Esophagus (tissue), 2 donors: Measurements from ENCODE around the gene DCP1B. TPM values are rescaled to one million over a fixed set of nuclear protein-coding genes. Genes with fewer than 3 reads are reported as not detected.

Source experiments
- H3K27ac ChIP-seq, 2 donors: one replicate each; pipeline ENCODE4 v1.5.1; 2013; ENCODE audit warnings: low read depth in 2 of 2, mild to moderate bottlenecking in 2 of 2, inconsistent platforms in 1 of 2, low read length in 1 of 2, moderate library complexity in 1 of 2
- H3K27me3 ChIP-seq, 2 donors: one replicate each; pipeline ENCODE4 v1.6.1; 2013; ENCODE audit warnings: low read length in 2 of 2, control low read depth in 1 of 2, mild to moderate bottlenecking in 1 of 2; ENCODE audit not compliant: insufficient read depth in 2 of 2, control insufficient read depth in 1 of 2
- H3K36me3 ChIP-seq, 2 donors: one replicate each; pipeline ENCODE4 v1.6.1; 2013; ENCODE audit warnings: low read length in 1 of 2; ENCODE audit not compliant: control insufficient read depth in 2 of 2, insufficient read depth in 2 of 2
- H3K4me1 ChIP-seq, 2 donors: one replicate each; pipeline ENCODE4 v1.6.1; 2013; ENCODE audit warnings: low read length in 1 of 2; ENCODE audit not compliant: control insufficient read depth in 2 of 2, insufficient read depth in 2 of 2
- H3K4me3 ChIP-seq, 2 donors: one replicate each; pipeline ENCODE4 v1.5.1; 2013; ENCODE audit warnings: low read length in 2 of 2, mild to moderate bottlenecking in 2 of 2, low read depth in 1 of 2, moderate library complexity in 1 of 2
- H3K9me3 ChIP-seq, 2 donors: one replicate each; pipeline ENCODE4 v1.6.1; 2013; ENCODE audit warnings: mild to moderate bottlenecking in 2 of 2, low read depth in 1 of 2, low read length in 1 of 2, moderate library complexity in 1 of 2; ENCODE audit not compliant: control insufficient read depth in 2 of 2, insufficient read depth in 1 of 2
- WGBS, 2 donors: extraction: QIAGEN DNeasy Blood & Tissue Kit; methylation state at CpG; one replicate each; pipeline ENCODE4 v1.1.7; 2013; 5-methylcytosine and 5-hydroxymethylcytosine counted together
- polyA plus RNA-seq, 2 donors: library from polyadenylated mRNA; stranded (reverse); fragments of 200-250 nt; gene quantifications; one replicate each; pipeline ENCODE4 v1.2.3, GENCODE V29; 2013
- donor health status: healthy with polysubstance abuse.
- donor health status: Bipolar disorder and iron deficiency.

DCP1B gene
- polyA plus RNA-seq, 2 donors: 2.6 to 5.2 TPM

DNA sequence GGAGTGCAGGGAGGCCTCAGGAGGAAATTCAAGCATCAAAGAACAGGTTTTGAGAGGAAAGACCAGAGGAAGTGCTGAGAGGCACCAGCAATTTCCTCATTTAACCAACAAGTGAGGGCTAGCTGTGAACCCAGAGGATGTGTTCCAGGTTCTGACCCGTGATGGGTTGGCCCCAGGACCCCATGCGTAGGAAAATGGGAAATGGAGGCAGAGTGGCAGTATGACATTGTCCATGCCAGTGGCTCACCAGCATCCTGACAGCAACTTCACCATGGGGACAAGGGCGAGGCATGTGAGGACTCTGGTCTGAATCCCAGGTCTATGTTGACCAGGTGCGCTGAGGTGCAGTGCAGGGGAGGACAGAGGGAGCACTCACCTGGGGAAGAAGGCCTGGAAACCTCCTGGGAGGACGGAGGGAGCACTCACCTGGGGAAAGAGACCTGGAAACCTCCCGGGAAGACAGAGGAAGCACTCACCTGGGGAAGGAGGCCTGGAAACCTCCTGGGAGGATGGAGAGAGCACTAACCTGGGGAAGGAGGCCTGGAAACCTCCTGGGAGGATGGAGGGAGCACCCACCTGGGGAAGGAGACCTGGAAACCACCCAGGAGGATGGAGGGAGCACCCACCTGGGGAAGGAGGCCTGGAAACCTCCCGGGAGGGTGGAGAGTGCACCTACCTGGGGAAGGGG is 79.1 kb downstream of the DCP1B start:
- 74 to 78% methylated on average over 7 of the region's 7 CpGs for WGBS, 2 donors
- Histone ChIP-seq H3K4me1 (no peaks in the 10 kb centered on the region), H3K27ac (no peak overlapping the region), H3K36me3 (no peaks in the 10 kb centered on the region), H3K9me3 (peaks cover 0 to 2% of the 10 kb centered on the region in 2 donors), H3K27me3 (no peaks in the 10 kb centered on the region), H3K4me3 (no peak overlapping the region)

DNA sequence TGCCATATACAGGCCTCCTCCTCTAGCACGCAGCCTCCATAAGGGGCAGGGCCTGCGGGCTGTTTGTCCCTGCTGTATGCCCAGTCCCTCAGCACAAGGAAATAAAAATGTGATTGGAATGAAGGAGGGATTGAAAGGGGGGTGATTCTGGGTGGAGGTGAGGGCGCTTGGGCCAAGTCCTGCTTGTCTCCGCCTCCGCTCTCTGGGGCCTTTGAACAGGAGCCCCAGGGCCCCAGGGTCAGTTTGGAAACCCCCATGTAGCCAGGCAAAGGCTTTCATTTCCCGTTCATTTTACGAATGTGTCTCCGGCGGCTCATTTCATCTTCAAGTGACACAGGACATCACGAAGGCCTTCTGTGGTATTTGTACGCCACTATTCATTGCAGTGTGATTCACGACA is 81.3 kb downstream of the DCP1B start:
- Histone ChIP-seq H3K9me3 (peaks cover 0 to 2% of the 10 kb centered on the region in 2 donors), H3K36me3 (no peaks in the 10 kb centered on the region), H3K27me3 (no peaks in the 10 kb centered on the region), H3K4me1 (no peaks in the 10 kb centered on the region), H3K4me3 (no peak overlapping the region), H3K27ac (no peak overlapping the region)
- WGBS, 2 donors: 91 to 92% methylated on average over 12 of the region's 12 CpGs

DNA sequence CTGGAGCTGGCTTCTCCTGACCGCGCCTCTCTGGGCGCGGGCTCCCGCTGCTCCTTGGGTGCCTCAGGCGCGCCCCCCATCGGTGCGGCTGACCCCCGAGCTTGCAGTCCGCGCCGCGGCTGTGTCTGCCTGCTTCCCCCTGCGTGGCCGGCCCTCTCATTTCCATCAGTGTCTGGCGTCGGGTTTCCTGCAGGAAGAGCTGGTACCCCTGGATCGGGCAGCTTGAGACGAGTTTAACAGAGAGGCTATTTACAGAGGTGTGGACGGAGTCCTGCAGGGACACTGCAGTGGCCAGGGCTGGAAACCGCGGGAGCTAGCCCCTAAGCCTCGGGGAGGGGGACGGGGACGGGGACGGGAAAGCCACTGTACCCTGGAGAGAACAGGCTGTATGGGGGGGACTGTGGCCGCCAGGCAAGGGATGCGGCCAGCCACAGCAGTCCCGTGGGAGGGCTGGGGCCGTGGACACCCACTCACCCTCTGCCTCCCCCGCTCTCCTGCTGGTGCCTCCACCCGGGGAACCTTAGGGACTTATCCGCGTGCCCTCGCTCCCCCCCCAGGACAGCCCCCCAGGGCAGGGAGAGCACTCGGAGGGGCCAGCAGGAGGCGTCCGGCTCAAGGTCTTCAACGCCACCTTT is 82.1 kb downstream of the DCP1B start:
- no peaks in the 10 kb centered on the region for H3K36me3 ChIP-seq
- no peak overlapping the region for H3K4me3 ChIP-seq
- WGBS, 2 donors: 83 to 84% methylated on average over 40 of the region's 40 CpGs
- no peaks in the 10 kb centered on the region for H3K4me1 ChIP-seq
- no peak overlapping the region for H3K27ac ChIP-seq
- H3K9me3 ChIP-seq: peaks cover 0 to 2% of the 10 kb centered on the region in 2 donors
- no peaks in the 10 kb centered on the region for H3K27me3 ChIP-seq

DNA sequence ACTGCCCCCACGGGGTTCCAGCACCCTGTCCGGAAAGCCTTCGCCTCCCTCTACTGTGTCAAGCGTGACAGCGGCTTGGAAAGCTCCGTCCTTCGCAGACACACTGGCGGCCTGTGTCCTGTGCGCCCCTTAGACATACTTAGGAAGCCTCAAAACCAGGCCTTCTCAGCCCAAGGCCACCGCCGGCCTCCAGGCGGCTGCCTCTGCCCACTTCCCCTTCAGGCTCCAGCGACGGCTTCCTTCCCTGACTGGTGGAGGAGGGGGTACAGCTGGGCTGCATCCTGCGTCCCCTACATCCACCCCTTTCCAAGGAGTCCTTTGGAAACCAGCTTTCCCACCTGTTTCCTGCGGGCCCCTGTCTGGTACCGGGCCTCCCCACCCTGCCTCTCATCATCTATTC is 83.3 kb downstream of the DCP1B start:
- Histone ChIP-seq H3K27ac (no peak overlapping the region), H3K27me3 (no peaks in the 10 kb centered on the region), H3K36me3 (no peaks in the 10 kb centered on the region), H3K9me3 (peaks cover 0 to 2% of the 10 kb centered on the region in 2 donors), H3K4me1 (no peaks in the 10 kb centered on the region), H3K4me3 (no peak overlapping the region)
- 76 to 84% methylated on average over 17 of the region's 17 CpGs for WGBS, 2 donors

DNA sequence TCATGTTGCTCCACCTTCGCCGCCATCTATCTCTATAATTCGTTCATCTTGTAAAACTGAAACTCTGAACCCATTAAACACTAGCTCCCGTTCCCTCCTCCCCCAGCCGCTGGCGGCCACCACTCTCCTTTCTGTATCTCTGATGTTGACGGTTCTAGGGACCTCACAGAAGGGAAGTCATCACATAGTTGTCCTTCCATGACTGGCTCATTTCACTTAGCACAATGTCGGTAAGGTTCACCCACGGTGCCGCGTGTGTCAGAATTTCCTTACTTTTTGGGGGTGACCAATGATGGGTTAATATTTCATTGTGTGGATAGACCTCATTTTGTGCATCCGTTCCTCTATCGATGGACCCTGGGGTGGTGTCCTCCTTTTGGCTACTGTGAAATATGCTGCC is 83.8 kb downstream of the DCP1B start:
- no peak overlapping the region for H3K27ac ChIP-seq
- H3K9me3 ChIP-seq: peaks cover 0 to 2% of the 10 kb centered on the region in 2 donors
- 94% methylated on average over 13 of the region's 13 CpGs for WGBS, 2 donors
- H3K27me3 ChIP-seq: no peaks in the 10 kb centered on the region
- no peaks in the 10 kb centered on the region for H3K4me1 ChIP-seq
- H3K4me3 ChIP-seq: no peak overlapping the region
- no peaks in the 10 kb centered on the region for H3K36me3 ChIP-seq

DNA sequence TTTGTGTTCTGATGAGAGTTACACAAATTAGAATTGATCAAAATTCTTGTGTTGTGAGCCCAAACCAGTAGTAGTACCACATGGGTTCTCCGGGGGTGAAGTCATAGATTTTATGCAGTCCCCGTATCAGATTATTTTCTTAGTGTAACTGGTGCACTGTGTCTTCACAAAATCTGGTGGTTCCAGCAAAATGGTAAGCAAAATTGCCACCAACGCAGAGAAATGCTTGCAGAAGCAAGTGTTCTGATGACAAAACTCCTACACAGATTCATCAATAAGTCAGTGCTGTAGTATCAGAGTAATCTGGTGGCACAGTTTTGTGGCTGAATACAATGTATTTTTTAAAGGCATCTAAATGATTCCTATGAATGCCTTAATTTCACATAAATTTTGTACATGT is 84.5 kb downstream of the DCP1B start:
- WGBS, 2 donors: 92 to 93% methylated on average over 3 of the region's 3 CpGs
- H3K27me3 ChIP-seq: no peaks in the 10 kb centered on the region
- no peak overlapping the region for H3K4me3 ChIP-seq
- H3K36me3 ChIP-seq: no peaks in the 10 kb centered on the region
- H3K27ac ChIP-seq: no peak overlapping the region
- no peaks in the 10 kb centered on the region for H3K4me1 ChIP-seq
- H3K9me3 ChIP-seq: peaks cover 0 to 2% of the 10 kb centered on the region in 2 donors

DNA sequence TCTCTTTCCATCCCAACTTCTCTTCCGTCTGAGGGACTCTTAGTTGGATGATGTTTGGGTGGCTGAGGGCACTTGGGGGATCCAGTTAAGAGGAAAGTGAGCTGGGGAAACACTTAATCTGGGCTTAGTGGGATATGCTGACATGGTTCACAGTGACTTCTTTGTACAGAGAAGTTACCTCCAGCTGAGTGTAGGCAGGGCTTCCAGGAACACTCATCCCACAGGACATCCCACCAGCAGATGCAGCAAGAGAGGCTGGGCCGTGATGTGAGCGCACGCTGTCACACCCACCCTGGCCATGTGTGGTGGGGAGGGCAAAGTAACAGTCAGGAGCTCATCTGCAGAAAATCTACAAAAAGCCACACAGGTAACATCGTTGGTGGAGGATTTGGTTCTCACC is 85.0 kb downstream of the DCP1B start:
- H3K4me3 ChIP-seq: no peak overlapping the region
- H3K4me1 ChIP-seq: no peaks in the 10 kb centered on the region
- 91 to 92% methylated on average over 5 of the region's 5 CpGs for WGBS, 2 donors
- no peaks in the 10 kb centered on the region for H3K36me3 ChIP-seq
- H3K9me3 ChIP-seq: peaks cover 0 to 2% of the 10 kb centered on the region in 2 donors
- no peak overlapping the region for H3K27ac ChIP-seq
- no peaks in the 10 kb centered on the region for H3K27me3 ChIP-seq

DNA sequence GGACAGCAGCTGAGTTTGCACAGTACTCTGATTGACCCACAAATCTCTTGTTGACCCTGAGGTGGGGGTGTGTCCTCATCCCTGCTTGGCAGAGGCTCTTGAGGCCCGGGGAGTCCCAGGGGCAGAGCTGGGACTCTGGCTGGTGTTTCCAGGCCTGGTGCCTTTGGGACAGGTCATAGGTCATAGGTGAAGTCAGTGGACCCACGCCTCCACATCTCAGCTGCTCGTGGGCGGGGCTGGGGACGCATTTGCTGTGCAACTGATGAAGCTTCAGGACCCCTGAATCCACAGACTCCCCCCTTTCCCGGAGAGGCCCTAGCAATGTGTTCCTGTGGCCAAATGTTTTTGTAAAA is 85.4 kb downstream of the DCP1B start:
- Histone ChIP-seq H3K36me3 (no peaks in the 10 kb centered on the region), H3K27ac (no peak overlapping the region), H3K4me1 (no peaks in the 10 kb centered on the region), H3K9me3 (peaks cover 0 to 2% of the 10 kb centered on the region in 2 donors), H3K27me3 (no peaks in the 10 kb centered on the region), H3K4me3 (no peak overlapping the region)
- 67 to 70% methylated on average over 6 of the region's 6 CpGs for WGBS, 2 donors

DNA sequence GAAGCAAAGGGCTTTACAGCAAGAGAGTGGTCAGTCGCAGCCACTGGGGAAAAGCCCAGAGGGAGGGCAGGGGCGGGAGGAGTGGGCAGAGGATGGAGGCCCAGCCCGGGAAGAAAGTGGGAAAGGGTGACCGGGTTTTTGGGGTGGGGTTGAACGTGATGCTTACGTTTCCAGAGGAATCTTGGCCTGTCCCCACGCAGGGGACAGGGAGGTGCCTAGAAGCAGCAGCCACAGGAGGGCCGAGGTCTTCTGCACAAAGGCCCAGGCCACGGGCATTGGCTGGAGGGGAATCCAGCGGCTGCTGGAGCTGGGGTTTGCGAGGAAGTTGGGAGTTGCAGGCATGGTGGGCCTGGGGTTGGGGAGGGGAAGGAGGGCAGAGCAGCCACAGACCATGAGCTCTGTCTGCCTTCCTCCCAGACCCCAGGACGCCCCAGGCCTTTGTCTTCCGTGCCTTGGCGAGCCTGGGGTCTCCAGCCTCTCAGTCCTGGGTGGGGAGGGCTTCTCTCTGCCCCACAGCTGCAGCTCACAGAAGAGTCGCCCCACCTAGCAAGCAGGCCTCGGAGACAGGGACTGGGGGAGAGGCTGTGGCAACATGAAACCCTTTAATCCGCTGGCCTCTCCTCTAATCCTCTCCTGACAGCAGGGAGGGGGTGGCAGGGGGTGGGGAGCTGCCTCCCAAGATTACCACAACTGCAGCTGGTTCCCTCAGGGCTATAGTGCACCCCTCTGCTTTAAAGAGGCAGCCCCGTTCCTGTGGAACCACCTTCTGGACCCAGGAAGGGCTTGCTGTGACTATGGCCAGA is 86.0 kb downstream of the DCP1B start, which contains the start of gene CACNA2D4:
Gene CACNA2D4 (minus strand): TSS at position 572 of the 803 bp plus-strand sequence. CDS start 179 bp downstream, at position 393.
- no peaks in the 10 kb centered on the region for H3K4me1 ChIP-seq
- H3K36me3 ChIP-seq: no peaks in the 10 kb centered on the region
- no peak within 1 kb of the TSS for H3K4me3 ChIP-seq
- H3K9me3 ChIP-seq: no peaks in the 10 kb centered on the region
- H3K27me3 ChIP-seq: no peaks in the 10 kb centered on the region
- H3K27ac ChIP-seq: peak within 1 kb of the TSS in 1 of 2 donors; percentile 35
- WGBS, 2 donors: 56 to 66% methylated on average over 18 of the region's 18 CpGs
